ENCODE data around the gene GPBP1. TPM values are rescaled to one million over a fixed set of nuclear protein-coding genes. Genes with fewer than 3 reads are reported as not detected.
A peak's percentile ranks its signal among the peaks of the same experiment; 100 is the strongest.

Gene GPBP1
- total and polyA plus RNA-seq, 2 donors (not counting 3 experiments of a cell fraction or from before 2014, with no cell fraction given) = 11.7 to 57.4 TPM

GRCh38 chr5:57174890-57175510, 1.1 kb downstream of the GPBP1 start:
- CTCF ChIA-PET = interaction anchor here (0.7 to 1.6 kb wide), 4 partner anchors 37 to 323 kb away, joined by 3 to 4 read pairs (median 3); no protein-coding TSS in a partner anchor
- peak overlapping the region; percentile 63 to 96 (median 86) for H3K4me3 ChIP-seq (replicated peaks in 1 of 3; ENCODE audit: insufficient read depth in 1 of 3, low read depth in 1 of 3, low read length in 3 of 3)
- POLR2A ChIA-PET = no interaction called here
- H3K4me1 ChIP-seq (ENCODE audit: control insufficient read depth, extremely low read depth, insufficient read depth, low read length) = peaks cover 41% of the 10 kb centered on the region
- H3K27me3 ChIP-seq (ENCODE audit: control insufficient read depth in 2 of 2, insufficient read depth in 2 of 2, low read length in 2 of 2) = no peaks in the 10 kb centered on the region
- dilution Hi-C loops (cut with MboI; ENCODE audit: extremely low pct_ligation_motif_present, low sequenced_read_pairs) = no loop called here
- FAIRE-seq (peak; percentile 18), DNase-seq (ENCODE audit: low read depth, low spot score) (peak; percentile 41)
- no TSS peak for BruUV-seq (replicated peaks)
- peak overlapping the region; percentile 98 for H3K4me2 ChIP-seq (ENCODE audit: insufficient read depth, low read length)
- no peak for TF ChIP-seq GATA2 (IDR thresholded peaks at IDR 0.05; ENCODE audit: insufficient read depth, insufficient read length, low read depth, low read length)
- no peak for TF ChIP-seq JUN (IDR thresholded peaks at IDR 0.05; ENCODE audit: borderline replicate concordance, insufficient read depth, insufficient read length, low read depth)
- TF ChIP-seq FOS (IDR thresholded peaks at IDR 0.05; ENCODE audit: borderline replicate concordance, insufficient read depth, low read length) = no peak
- TF ChIP-seq, protein P1, sequence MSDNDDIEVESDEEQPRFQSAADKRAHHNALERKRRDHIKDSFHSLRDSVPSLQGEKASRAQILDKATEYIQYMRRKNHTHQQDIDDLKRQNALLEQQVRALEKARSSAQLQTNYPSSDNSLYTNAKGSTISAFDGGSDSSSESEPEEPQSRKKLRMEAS (IDR thresholded peaks at IDR 0.05; ENCODE audit: insufficient read depth, insufficient read length) = no peak
- TF ChIP-seq, protein P2, sequence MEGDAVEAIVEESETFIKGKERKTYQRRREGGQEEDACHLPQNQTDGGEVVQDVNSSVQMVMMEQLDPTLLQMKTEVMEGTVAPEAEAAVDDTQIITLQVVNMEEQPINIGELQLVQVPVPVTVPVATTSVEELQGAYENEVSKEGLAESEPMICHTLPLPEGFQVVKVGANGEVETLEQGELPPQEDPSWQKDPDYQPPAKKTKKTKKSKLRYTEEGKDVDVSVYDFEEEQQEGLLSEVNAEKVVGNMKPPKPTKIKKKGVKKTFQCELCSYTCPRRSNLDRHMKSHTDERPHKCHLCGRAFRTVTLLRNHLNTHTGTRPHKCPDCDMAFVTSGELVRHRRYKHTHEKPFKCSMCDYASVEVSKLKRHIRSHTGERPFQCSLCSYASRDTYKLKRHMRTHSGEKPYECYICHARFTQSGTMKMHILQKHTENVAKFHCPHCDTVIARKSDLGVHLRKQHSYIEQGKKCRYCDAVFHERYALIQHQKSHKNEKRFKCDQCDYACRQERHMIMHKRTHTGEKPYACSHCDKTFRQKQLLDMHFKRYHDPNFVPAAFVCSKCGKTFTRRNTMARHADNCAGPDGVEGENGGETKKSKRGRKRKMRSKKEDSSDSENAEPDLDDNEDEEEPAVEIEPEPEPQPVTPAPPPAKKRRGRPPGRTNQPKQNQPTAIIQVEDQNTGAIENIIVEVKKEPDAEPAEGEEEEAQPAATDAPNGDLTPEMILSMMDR (IDR thresholded peaks at IDR 0.05; ENCODE audit: extremely low read depth in 1 of 2, insufficient read depth in 1 of 2, low read depth in 1 of 2, low read length in 2 of 2) = no peak
- TF ChIP-seq POLR2A (IDR thresholded peaks at IDR 0.05; ENCODE audit: low read depth, low read length) = no peak
- TF ChIP-seq POLR2AphosphoS5 (IDR thresholded peaks at IDR 0.05; ENCODE audit: insufficient read depth, low read depth, low read length) = no peak
- no peak for TF ChIP-seq EZH2 (IDR thresholded peaks at IDR 0.05; ENCODE audit: borderline replicate concordance, low read depth, low read length, severe bottlenecking)
- no peak for TF ChIP-seq MYC (IDR thresholded peaks at IDR 0.05; ENCODE audit: low read depth, low read length)
- H3K9me1 ChIP-seq (replicated peaks; ENCODE audit: control insufficient read depth, extremely low read depth, insufficient read depth, low read length) = no peaks in the 10 kb centered on the region
- peaks cover 59% of the 10 kb centered on the region for H3K79me2 ChIP-seq (ENCODE audit: control insufficient read depth, insufficient read depth, low read length)
- no peaks in the 10 kb centered on the region for H3K9me3 ChIP-seq (replicated peaks; ENCODE audit: control insufficient read depth, insufficient read depth, low read length)
- H3K27ac ChIP-seq (ENCODE audit: insufficient read depth, low read depth, low read length) = peak overlapping the region; percentile 94
- no peaks in the 10 kb centered on the region for H3K36me3 ChIP-seq (ENCODE audit: control insufficient read depth in 2 of 2, extremely low read depth in 1 of 2, insufficient read depth in 2 of 2, low read length in 2 of 2)
- no peak overlapping the region for H2AFZ ChIP-seq (ENCODE audit: low read depth, low read length)
- peaks cover 20% of the 10 kb centered on the region for H4K20me1 ChIP-seq (replicated peaks; ENCODE audit: control insufficient read depth, extremely low read depth, insufficient read depth, low read length)
- peak overlapping the region; percentile 99 for H3K9ac ChIP-seq (replicated peaks; ENCODE audit: extremely low read depth, insufficient read depth, low read length)
- intact Hi-C loops (cut with micrococcal nuclease) = loop anchor here (5.0 to 10.0 kb wide), 3 partner anchors 320 to 1287 kb away; partner anchors contain the start of genes MAP3K1 and PLK2
